IMR-90 (cell line): ENCODE measurements around the gene ANKRD55.
A peak's percentile ranks its signal among the peaks of the same experiment; 100 is the strongest.

Experiments used
- BHLHE40 ChIP-seq: fragments of 150-350 bp; IDR thresholded peaks from 2 replicates; pipeline ENCODE4 v1.6.1; 2016; ENCODE audit warnings: mild to moderate bottlenecking, low read depth, low read length
- CEBPB ChIP-seq: IDR thresholded peaks from 2 replicates; pipeline ENCODE4 v1.6.1; 2012; ENCODE audit warnings: low read depth, low read length, improper control_type of control experiment
- CTCF ChIP-seq: conservative IDR thresholded peaks from 2 replicates; pipeline ENCODE4 v1.5.1; 2012; ENCODE audit warnings: mild to moderate bottlenecking, low read depth, low read length, improper control_type of control experiment
- FOS ChIP-seq: fragments of 150-350 bp; IDR thresholded peaks from 2 replicates; pipeline ENCODE4 v1.6.1; 2016; ENCODE audit warnings: low read depth, low read length
- MXI1 ChIP-seq: IDR thresholded peaks from 2 replicates; pipeline ENCODE4 v1.6.1; 2012; ENCODE audit warnings: low read depth, mild to moderate bottlenecking, low read length, moderate library complexity, borderline replicate concordance
- POLR2A ChIP-seq: IDR thresholded peaks from 2 replicates; pipeline ENCODE4 v1.6.1; 2012; ENCODE audit warnings: mild to moderate bottlenecking, low read depth, low read length
- RCOR1 ChIP-seq: IDR thresholded peaks from 2 replicates; pipeline ENCODE4 v1.6.1; 2012; ENCODE audit warnings: mild to moderate bottlenecking, low read length, improper control_type of control experiment; ENCODE audit not compliant: insufficient replicate concordance
- RFX5 ChIP-seq: IDR thresholded peaks from 2 replicates; pipeline ENCODE4 v1.8.0; 2012; ENCODE audit warnings: low read depth, mild to moderate bottlenecking, low read length, moderate library complexity
- SMC3 ChIP-seq: fragments of 150-350 bp; IDR thresholded peaks from 2 replicates; pipeline ENCODE4 v1.6.1; 2016; ENCODE audit warnings: low read depth, mild to moderate bottlenecking, antibody characterized with exemption, low read length, moderate library complexity
- USF2 ChIP-seq: fragments of 150-350 bp; IDR thresholded peaks from 2 replicates; pipeline ENCODE4 v1.6.1; 2017; ENCODE audit warnings: mild to moderate bottlenecking, antibody characterized with exemption, low read length, low read depth

DNA sequence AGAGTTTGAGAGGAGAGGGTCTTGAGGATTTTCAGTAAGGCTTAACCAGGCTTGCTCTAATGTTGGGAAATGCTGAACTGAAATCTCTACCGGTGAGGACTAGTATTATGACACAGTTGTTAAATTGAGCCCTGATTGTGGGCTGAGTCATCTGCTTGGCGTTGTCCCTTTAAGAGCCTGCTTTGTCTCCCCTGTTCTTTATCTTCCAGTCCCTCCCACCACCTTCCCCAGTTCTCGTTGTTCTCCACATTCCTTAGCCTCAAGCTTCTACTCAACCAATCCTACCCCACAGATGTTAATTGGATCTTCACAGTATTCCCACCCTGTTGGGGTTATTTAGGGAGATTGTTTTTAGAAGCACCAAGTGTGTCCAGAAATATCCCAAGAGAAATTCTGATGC lies 57.6 kb downstream of the ANKRD55 start:
- TF ChIP-seq CTCF = no peak
- no peak for TF ChIP-seq BHLHE40
- TF ChIP-seq POLR2A = no peak
- TF ChIP-seq MXI1 = no peak
- TF ChIP-seq RFX5 = no peak
- no peak for TF ChIP-seq SMC3
- peak; percentile 75 for TF ChIP-seq CEBPB
- no peak for TF ChIP-seq RCOR1
- TF ChIP-seq USF2 = no peak
- TF ChIP-seq FOS = peak; percentile 48; the same call in 1 of the 2 replicates
